ENCODE data around the gene PAM. TPM values are rescaled to one million over a fixed set of nuclear protein-coding genes. Genes with fewer than 3 reads are reported as not detected.
A peak's percentile ranks its signal among the peaks of the same experiment; 100 is the strongest.

PAM gene
- total RNA-seq (2014; rRNA removed; shearing (Covaris generic)) (not detected in 2 replicates), total RNA-seq (2022) (not detected in 2 replicates), Bru-seq, nascent RNA (percentile 11 among the genes with signal in this experiment), BruChase-seq, experiment 1, labeled RNA remaining after a 6-hour chase (percentile 13 among the genes with signal in this experiment), BruChase-seq, experiment 2, labeled RNA remaining after a 2-hour chase (percentile 15 among the genes with signal in this experiment)
- long read RNA-seq: 0 reads

DNA sequence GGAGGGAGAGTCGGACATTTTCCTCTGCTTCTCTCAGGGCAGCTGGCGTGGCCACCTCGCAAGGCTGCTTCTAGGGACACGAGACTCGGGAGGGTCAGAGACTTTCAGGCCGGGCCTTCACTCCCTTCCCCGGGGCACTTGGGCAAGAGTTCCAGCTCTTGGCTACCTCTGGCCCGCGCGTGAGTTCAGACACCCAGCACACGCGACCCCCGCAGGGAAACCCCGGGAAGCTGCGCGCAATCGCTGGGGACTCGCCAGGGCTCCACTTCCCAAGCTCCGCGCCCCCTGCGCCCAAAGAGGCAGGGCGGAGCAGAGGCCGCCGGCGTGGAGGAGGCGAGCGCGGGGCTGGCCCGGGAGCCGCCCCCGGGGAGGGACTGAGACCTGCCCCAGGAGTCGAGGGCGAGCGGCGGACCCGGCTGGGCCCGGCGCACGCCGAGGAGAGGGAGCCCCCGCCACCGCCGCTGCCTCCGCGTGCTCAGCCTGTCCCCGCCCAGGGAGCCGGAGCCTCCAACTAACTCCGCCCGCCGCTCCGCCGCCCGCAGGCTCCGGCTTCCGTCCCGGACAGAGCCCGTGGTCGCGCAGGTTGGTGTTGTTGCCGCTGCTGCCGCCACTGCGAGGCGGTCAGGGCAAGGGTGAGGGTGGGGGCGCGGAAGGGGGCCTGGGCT, at the start of gene PAM:
TSS of gene PAM (plus strand) at position 539 of the 665 bp plus-strand sequence. CDS start 110,891 bp downstream, outside the sequence.
- TF ChIP-seq, protein P1, sequence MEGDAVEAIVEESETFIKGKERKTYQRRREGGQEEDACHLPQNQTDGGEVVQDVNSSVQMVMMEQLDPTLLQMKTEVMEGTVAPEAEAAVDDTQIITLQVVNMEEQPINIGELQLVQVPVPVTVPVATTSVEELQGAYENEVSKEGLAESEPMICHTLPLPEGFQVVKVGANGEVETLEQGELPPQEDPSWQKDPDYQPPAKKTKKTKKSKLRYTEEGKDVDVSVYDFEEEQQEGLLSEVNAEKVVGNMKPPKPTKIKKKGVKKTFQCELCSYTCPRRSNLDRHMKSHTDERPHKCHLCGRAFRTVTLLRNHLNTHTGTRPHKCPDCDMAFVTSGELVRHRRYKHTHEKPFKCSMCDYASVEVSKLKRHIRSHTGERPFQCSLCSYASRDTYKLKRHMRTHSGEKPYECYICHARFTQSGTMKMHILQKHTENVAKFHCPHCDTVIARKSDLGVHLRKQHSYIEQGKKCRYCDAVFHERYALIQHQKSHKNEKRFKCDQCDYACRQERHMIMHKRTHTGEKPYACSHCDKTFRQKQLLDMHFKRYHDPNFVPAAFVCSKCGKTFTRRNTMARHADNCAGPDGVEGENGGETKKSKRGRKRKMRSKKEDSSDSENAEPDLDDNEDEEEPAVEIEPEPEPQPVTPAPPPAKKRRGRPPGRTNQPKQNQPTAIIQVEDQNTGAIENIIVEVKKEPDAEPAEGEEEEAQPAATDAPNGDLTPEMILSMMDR (conservative IDR thresholded peaks at IDR 0.05; ENCODE audit: low read length): no peak
- TF ChIP-seq EZH2phosphoT487 (IDR thresholded peaks at IDR 0.05; ENCODE audit: borderline replicate concordance, low read depth, low read length): no peak
- ChIA-PET POLR2A (no interaction called here), CTCF (ENCODE audit: unreplicated experiment) (no interaction called here)
- H4K20me1 ChIP-seq (ENCODE audit: insufficient read depth, low read length): no peaks in the 10 kb centered on the region
- H3K27ac ChIP-seq (ENCODE audit: low read depth, low read length, poor library complexity, severe bottlenecking): no peak within 1 kb of the TSS
- no TSS peak for BruUV-seq (replicated peaks)
- no peak within 1 kb of the TSS for H2AFZ ChIP-seq (ENCODE audit: low read length)
- H3K4me3 ChIP-seq (ENCODE audit: low read depth, low read length, poor library complexity, severe bottlenecking): no peak within 1 kb of the TSS
- H3K36me3 ChIP-seq (ENCODE audit: insufficient read depth, low read length): no peaks in the 10 kb centered on the region
- H3K9me3 ChIP-seq (ENCODE audit: low read length): no peaks in the 10 kb centered on the region
- intact Hi-C loops (cut with micrococcal nuclease; ENCODE audit: unreplicated experiment): no loop called here
- no peaks in the 10 kb centered on the region for H3K79me2 ChIP-seq (ENCODE audit: insufficient read depth, low read depth, low read length)
- H3K9me2 ChIP-seq (ENCODE audit: insufficient read depth, low read length): no peaks in the 10 kb centered on the region
- no peak for DNase-seq (ENCODE audit: low spot score)
- H3K4me1 ChIP-seq (ENCODE audit: insufficient read depth, low read length, poor library complexity, severe bottlenecking): no peaks in the 10 kb centered on the region
- peak within 1 kb of the TSS; percentile 17; the same call in 1 of the 2 replicates for H3K4me2 ChIP-seq (ENCODE audit: low read length)

- intact Hi-C loops (cut with micrococcal nuclease; ENCODE audit: unreplicated experiment): no loop called here
- CTCF ChIA-PET (ENCODE audit: unreplicated experiment): no interaction called here
- no peak for DNase-seq (ENCODE audit: low spot score)
- no peak overlapping the region for H3K4me2 ChIP-seq (ENCODE audit: low read length)
- no peak for TF ChIP-seq EZH2phosphoT487 (IDR thresholded peaks at IDR 0.05; ENCODE audit: borderline replicate concordance, low read depth, low read length)
- TF ChIP-seq, protein P1 (conservative IDR thresholded peaks at IDR 0.05; ENCODE audit: low read length): no peak
- no peaks in the 10 kb centered on the region for H4K20me1 ChIP-seq (ENCODE audit: insufficient read depth, low read length)
- H3K4me1 ChIP-seq (ENCODE audit: insufficient read depth, low read length, poor library complexity, severe bottlenecking): no peaks in the 10 kb centered on the region
- no TSS peak for BruUV-seq (replicated peaks)
- no peak overlapping the region for H3K27ac ChIP-seq (ENCODE audit: low read depth, low read length, poor library complexity, severe bottlenecking)
- no peak overlapping the region for H3K4me3 ChIP-seq (ENCODE audit: low read depth, low read length, poor library complexity, severe bottlenecking)
- H3K79me2 ChIP-seq (ENCODE audit: insufficient read depth, low read depth, low read length): no peaks in the 10 kb centered on the region
- no peaks in the 10 kb centered on the region for H3K9me3 ChIP-seq (ENCODE audit: low read length)
- H3K9me2 ChIP-seq (ENCODE audit: insufficient read depth, low read length): no peaks in the 10 kb centered on the region
- POLR2A ChIA-PET: interaction anchor here (1.5 kb wide), 1 partner anchor 10 kb away, joined by 3 read pairs; no protein-coding TSS in a partner anchor
- no peaks in the 10 kb centered on the region for H3K36me3 ChIP-seq (ENCODE audit: insufficient read depth, low read length)
- H2AFZ ChIP-seq (ENCODE audit: low read length): no peak overlapping the region
Measured at GRCh38 chr5:102711525-102712385, 43.4 kb upstream of the PAM start.

Measured in OCI-LY7 (cell line).